Fibroblast of lung (primary cell): ENCODE results near the gene CUL1. TPM values are rescaled to one million over a fixed set of nuclear protein-coding genes. Genes with fewer than 3 reads are reported as not detected.
A peak's percentile ranks its signal among the peaks of the same experiment; 100 is the strongest.

Source experiments
- DNase-seq, 2 donors: peaks; one replicate each; pipeline versions ENCODE4 v3.0.0 to v3.0.0-alpha.2; 2010; ENCODE audit warnings: low read depth in 2 of 2
- H2AFZ ChIP-seq: 2 replicates; pipeline ENCODE4 v1.5.1; 2012; ENCODE audit warnings: low read length, control low read depth, inconsistent platforms
- H3K27ac ChIP-seq: 2 replicates; pipeline ENCODE4 v1.5.1; 2011; ENCODE audit warnings: low read length, control low read depth; ENCODE audit not compliant: insufficient read depth
- H3K27me3 ChIP-seq: 2 replicates; pipeline ENCODE4 v1.5.1; 2011; ENCODE audit warnings: mild to moderate bottlenecking, low read length; ENCODE audit not compliant: control insufficient read depth, insufficient read depth
- H3K36me3 ChIP-seq: 2 replicates; pipeline ENCODE4 v1.5.1; 2011; ENCODE audit warnings: low read length; ENCODE audit not compliant: control insufficient read depth, insufficient read depth
- H3K4me1 ChIP-seq: 2 replicates; pipeline ENCODE4 v1.5.1; 2011; ENCODE audit warnings: low read length; ENCODE audit not compliant: control insufficient read depth, insufficient read depth; ENCODE audit errors: extremely low read depth
- H3K4me2 ChIP-seq: 2 replicates; pipeline ENCODE4 v1.5.1; 2011; ENCODE audit warnings: low read length, control low read depth; ENCODE audit not compliant: insufficient read depth; ENCODE audit errors: extremely low read depth
- H3K4me3 ChIP-seq, 4 experiments: fragments of 200-600 bp in 1 of 4; sonication (generic) in 1 of 4; replicated peaks in 1 of 4; 2 replicates each; pipeline ENCODE4 v1.5.1; 2011 to 2016; ENCODE audit warnings: low read length in 4 of 4, low read depth in 3 of 4, mild to moderate bottlenecking in 3 of 4, control low read depth in 2 of 4, inconsistent platforms in 1 of 4, mixed read lengths in 1 of 4; ENCODE audit not compliant: insufficient read depth in 1 of 4; ENCODE audit errors: control extremely low read depth in 1 of 4
- H3K79me2 ChIP-seq: 2 replicates; pipeline ENCODE4 v1.5.1; 2012; ENCODE audit warnings: mild to moderate bottlenecking, low read length, inconsistent platforms; ENCODE audit not compliant: control insufficient read depth, insufficient read depth
- H3K9ac ChIP-seq: 2 replicates; pipeline ENCODE4 v1.5.1; 2011; ENCODE audit warnings: mild to moderate bottlenecking, low read length, control low read depth; ENCODE audit not compliant: insufficient read depth
- H3K9me3 ChIP-seq: 2 replicates; pipeline ENCODE4 v1.5.1; 2012; ENCODE audit warnings: low read depth, low read length; ENCODE audit not compliant: control insufficient read depth, insufficient read depth
- H4K20me1 ChIP-seq: 2 replicates; pipeline ENCODE4 v1.5.1; 2011; ENCODE audit warnings: low read length; ENCODE audit not compliant: control insufficient read depth, insufficient read depth; ENCODE audit errors: extremely low read depth
- CTCF ChIP-seq, 2 donors: IDR thresholded peaks in 1 of 2; conservative IDR thresholded peaks in 1 of 2; 1 replicate in 1 of 2; 2 replicates in 1 of 2; pipeline ENCODE4 v1.5.1; 2011 to 2012; ENCODE audit warnings: low read length in 2 of 2, control low read depth in 1 of 2, inconsistent platforms in 1 of 2, low read depth in 1 of 2, mild to moderate bottlenecking in 1 of 2
- EZH2 ChIP-seq: IDR thresholded peaks from 2 replicates; pipeline ENCODE4 v1.5.1; 2012; ENCODE audit warnings: low read length, control low read depth, mild to moderate bottlenecking; ENCODE audit errors: missing control alignments
- polyA plus RNA-seq, 2 donors: library from polyadenylated mRNA; depleted of rRNA in 1 of 2; stranded (reverse) in 1 of 2; unstranded in 1 of 2; fragments of >200 nt; gene quantifications; 2 replicates each; pipeline ENCODE4 v1.2.1, GENCODE V29; 2011 to 2012; ENCODE audit warnings: missing spikeins in 1 of 2
- total RNA-seq: library from RNA; depleted of rRNA; stranded (reverse); fragments of >200 nt; gene quantifications from 2 replicates; pipeline ENCODE4 v1.2.1, GENCODE V29; 2014

Gene CUL1
- total and polyA plus RNA-seq, 2 donors (not counting 1 experiment from before 2014, with no cell fraction given): 47.9 to 52.3 TPM

GRCh38 chr7:148722340-148723165 lies 23.9 kb downstream of the CUL1 start:
- Histone ChIP-seq H3K4me3 (no peak overlapping the region), H2AFZ (no peak overlapping the region), H3K27me3 (no peaks in the 10 kb centered on the region), H3K4me2 (no peak overlapping the region), H3K36me3 (no peaks in the 10 kb centered on the region), H3K4me1 (peaks cover 2% of the 10 kb centered on the region), H3K79me2 (peaks cover 95% of the 10 kb centered on the region), H3K27ac (no peak overlapping the region), H4K20me1 (peaks cover 2% of the 10 kb centered on the region), H3K9ac (no peak overlapping the region), H3K9me3 (no peaks in the 10 kb centered on the region)
- peak in 1 of 2 donors; percentile 23 for DNase-seq
- TF ChIP-seq EZH2 (no peak), CTCF (conservative IDR thresholded peaks at IDR 0.05 in 1 of 2, IDR thresholded peaks at IDR 0.05 in 1 of 2; ENCODE audit: low read depth in 1 of 2, low read length in 2 of 2) (no peak)

DNA sequence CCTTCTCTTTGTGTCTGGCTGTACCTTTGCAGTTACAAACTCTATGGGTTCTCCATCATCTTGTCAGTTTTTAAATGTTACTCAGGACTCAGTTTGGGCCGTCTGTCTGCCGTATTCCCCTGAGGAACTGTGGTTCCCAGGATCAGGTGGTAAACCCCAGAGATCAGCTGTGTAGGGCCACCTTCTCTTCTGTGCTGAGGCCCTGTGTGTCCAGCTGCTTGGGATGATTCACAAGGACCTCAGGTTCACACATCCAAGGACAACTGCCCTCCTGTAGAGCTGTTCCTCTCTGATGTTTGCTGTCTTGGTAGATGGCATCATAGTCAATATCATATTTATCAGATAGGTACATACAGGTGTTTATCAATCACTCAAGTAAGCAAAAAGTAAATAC lies 24.5 kb downstream of the CUL1 start:
- Histone ChIP-seq H3K27me3 (no peaks in the 10 kb centered on the region), H3K36me3 (no peaks in the 10 kb centered on the region), H3K9me3 (no peaks in the 10 kb centered on the region), H3K27ac (no peak overlapping the region), H3K9ac (no peak overlapping the region), H4K20me1 (peaks cover 2% of the 10 kb centered on the region), H2AFZ (no peak overlapping the region), H3K4me2 (no peak overlapping the region), H3K79me2 (peaks cover 95% of the 10 kb centered on the region), H3K4me3 (no peak overlapping the region), H3K4me1 (peaks cover 2% of the 10 kb centered on the region)
- DNase-seq: no peak
- TF ChIP-seq CTCF (conservative IDR thresholded peaks at IDR 0.05 in 1 of 2, IDR thresholded peaks at IDR 0.05 in 1 of 2; ENCODE audit: low read depth in 1 of 2, low read length in 2 of 2) (no peak), EZH2 (no peak)

GRCh38 chr7:148723846-148724245 lies 25.1 kb downstream of the CUL1 start:
- H3K79me2 ChIP-seq: peaks cover 95% of the 10 kb centered on the region
- peaks cover 2% of the 10 kb centered on the region for H4K20me1 ChIP-seq
- H3K4me2 ChIP-seq: no peak overlapping the region
- no peak overlapping the region for H3K4me3 ChIP-seq
- H3K9me3 ChIP-seq: no peaks in the 10 kb centered on the region
- no peak for TF ChIP-seq CTCF (conservative IDR thresholded peaks at IDR 0.05 in 1 of 2, IDR thresholded peaks at IDR 0.05 in 1 of 2; ENCODE audit: low read depth in 1 of 2, low read length in 2 of 2)
- no peak for TF ChIP-seq EZH2
- H2AFZ ChIP-seq: no peak overlapping the region
- H3K27me3 ChIP-seq: no peaks in the 10 kb centered on the region
- H3K27ac ChIP-seq: no peak overlapping the region
- H3K4me1 ChIP-seq: peaks cover 2% of the 10 kb centered on the region
- no peak overlapping the region for H3K9ac ChIP-seq
- DNase-seq: peak in 1 of 2 donors; percentile 27
- H3K36me3 ChIP-seq: no peaks in the 10 kb centered on the region
